Right ventricle myocardium superior (tissue), 1 donor: ENCODE data around the gene ZMYND8. TPM values are rescaled to one million over a fixed set of nuclear protein-coding genes. Genes with fewer than 3 reads are reported as not detected.
"Not testable (repeated sequence)": the region's sequence is repeated elsewhere in the genome, so short reads cannot be mapped to it uniquely, and the experiment has no call there.

Source experiments
- ATAC-seq: fragments of 200-7000 bp; cut with Tn5 transposase; one replicate; pipeline ENCODE4 v1.9.1; 2020; ENCODE audit warnings: mild to moderate bottlenecking; ENCODE audit not compliant: poor library complexity
- DNase-seq: peaks from one replicate; pipeline ENCODE4 v3.0.0-alpha.2; 2020
- intact Hi-C: fragments of 100-400 bp; cut with DNase I; formaldehyde crosslinking; loops from one replicate; pipeline ENCODE4 v1.11.2; 2022
- total RNA-seq: library from RNA; stranded (reverse); fragmentation: NEBNext Ultra II Directional; extraction: Animal tissue kit (Norgen Biotek cat#: 25700); gene quantifications from one replicate; pipeline ENCODE4 v1.2.1, GENCODE V29; 2021
- donor health status: DM: no; HTN: yes; CAD: no; lungs with severe emphysema.

ZMYND8 gene
- total RNA-seq, 1 donor from 2014 or later = 37.7 TPM

DNA sequence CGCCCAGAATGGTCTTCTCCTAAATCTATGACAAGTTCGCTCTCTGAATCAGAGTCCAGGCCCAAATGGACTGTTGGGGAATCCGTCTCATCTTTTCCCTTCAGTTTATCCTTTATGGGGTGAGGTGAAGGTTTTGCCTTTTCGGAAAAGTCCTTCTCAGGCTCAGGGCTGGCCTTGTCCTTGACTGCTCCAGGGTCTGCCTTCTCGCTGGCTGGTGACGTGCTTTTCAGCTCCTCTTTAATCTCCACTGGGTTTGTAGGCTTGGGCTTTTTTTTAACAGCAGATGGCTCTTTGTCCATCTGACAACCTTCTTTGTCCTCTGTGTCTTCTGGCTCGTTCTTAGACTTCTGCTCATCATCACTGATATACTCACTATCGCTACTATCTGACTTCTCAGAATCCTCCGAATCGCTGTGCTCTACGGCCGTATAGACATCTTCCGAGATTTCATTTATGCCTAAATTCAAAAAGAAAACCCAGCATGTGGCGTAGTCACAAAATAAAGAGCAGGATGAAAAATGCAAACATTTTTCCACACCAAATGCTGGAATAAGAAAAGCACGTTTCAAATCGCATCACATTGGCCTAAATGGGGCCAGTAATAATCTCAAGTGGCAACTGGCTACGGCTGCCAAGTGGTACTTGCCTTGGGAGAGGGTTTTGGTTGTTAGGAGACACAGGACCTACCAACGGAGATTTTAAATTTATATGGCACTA, 110.3 kb downstream of the ZMYND8 start:
- DNase-seq = no peak
- intact Hi-C loops = no loop called here
- no peak for ATAC-seq

DNA sequence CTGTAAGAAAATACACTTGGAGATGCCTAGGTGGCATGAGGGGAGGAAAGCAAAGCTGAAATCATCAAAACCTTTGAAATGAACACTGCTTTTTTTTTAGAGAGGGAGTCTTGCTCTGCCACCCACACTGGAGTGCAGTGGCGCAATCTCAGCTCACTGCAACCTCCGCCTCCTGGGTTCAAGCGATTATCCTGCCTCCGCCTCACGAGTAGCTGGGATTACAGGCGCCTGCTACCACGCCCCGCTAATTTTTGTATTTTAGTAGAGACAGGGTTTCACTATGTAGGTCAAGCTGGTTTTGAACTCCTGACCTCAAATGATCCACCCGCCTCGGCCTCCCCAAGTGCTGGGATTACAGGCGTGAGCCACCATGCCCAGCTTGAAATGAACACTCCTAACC, 111.3 kb downstream of the ZMYND8 start:
- DNase-seq, intact Hi-C loops, ATAC-seq: not testable (repeated sequence)

DNA sequence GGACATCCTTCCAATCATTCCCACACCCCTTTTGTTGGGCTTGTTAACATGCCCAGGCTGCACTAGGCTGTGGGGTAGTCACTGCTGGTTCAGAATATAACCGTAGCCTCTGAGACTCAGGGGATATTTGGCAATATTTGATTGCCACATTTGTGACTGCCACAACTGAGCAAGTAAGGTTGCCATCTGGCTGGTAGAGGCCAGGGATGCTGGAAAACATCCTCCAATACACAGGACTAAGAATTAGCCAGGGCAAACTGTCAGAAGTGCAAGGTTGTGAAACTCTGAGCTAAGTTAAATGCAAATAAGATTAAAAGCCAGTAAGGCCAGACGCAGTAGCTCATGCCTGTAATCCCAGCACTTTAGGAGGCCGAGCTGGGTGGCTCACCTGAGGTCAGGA, 112.0 kb downstream of the ZMYND8 start:
- ATAC-seq = no peak
- intact Hi-C loops = no loop called here
- DNase-seq = no peak

DNA sequence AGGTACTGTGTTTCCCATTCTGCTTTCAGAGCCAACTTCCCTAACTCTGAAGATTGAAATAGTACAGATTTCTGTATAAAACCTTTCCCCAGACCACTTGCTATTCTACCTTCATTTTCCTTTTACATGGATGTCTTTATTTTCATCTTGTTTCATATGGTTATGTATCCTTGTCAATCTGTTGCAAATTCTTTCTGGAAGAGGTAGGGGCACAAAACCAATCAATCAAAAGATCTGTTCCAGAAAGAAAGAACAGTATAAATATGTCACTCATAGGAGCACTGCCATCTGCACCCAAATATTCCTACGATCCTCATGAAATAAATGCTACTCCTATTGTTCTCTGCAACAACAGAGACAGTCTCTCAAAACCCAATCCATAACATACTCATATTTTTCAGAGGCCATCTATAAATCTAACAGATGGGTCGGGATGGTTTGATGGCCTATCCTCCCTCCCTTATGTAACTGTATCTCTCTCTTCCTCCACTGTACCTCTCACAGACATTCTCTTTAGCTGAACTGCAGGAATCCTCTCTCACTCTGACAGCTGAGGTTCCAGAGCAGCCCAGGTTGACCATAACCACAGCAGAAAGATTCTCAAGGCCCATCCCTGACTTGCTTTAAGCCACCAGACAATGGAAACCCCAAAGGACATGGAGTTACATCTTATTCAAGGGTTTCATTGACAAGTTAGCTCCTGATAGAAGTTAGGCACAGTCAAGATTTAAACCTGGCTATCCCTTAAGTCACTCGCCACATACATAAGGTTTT, 112.8 kb downstream of the ZMYND8 start:
- no peak for DNase-seq
- intact Hi-C loops = no loop called here
- no peak for ATAC-seq

DNA sequence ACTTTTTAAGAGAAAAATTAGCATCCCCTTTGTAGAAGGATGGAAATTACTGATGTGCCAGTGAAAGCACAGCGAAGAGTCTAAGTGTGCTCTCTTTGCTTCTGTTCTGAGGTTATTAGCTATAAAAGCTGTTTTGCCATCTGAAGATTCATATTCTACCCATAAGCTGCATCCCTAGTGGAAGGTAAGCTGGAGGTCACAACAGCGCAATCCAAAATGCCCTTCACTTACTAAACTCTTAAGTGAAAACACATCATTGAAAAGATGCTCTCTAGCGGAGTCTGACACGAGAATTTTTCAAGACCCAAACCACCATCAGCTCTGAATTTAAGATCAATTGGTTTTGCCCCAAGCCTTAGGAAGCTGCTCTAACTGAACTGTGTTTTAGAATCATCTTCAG, 113.5 kb downstream of the ZMYND8 start:
- ATAC-seq = no peak
- no peak for DNase-seq

DNA sequence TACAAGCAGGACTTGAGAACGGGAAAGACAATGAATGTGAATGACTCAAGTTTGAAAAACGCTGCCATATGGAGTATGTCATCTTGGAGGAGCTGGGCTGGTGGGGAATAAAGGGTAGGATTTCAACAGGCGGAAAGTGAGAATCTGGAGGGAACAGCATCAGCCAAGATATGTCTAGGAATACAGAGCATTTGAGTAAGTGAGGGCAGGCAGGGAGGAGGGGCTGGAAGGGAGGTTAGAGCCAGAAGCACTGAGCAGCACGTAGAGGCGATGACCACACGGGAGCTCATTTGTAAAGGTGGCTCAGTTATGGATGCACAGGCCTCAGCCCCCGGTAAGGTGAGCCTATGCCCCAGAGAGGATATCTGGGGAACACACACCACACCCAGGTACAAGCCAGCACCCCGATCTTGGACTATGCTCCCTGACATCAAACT, 115.1 kb downstream of the ZMYND8 start:
- ATAC-seq (peak; percentile 72), DNase-seq (no peak)
- intact Hi-C loops = no loop called here

More for the DNA sequence above, 113.5 kb downstream of the ZMYND8 start:
- intact Hi-C loops = no loop called here

DNA sequence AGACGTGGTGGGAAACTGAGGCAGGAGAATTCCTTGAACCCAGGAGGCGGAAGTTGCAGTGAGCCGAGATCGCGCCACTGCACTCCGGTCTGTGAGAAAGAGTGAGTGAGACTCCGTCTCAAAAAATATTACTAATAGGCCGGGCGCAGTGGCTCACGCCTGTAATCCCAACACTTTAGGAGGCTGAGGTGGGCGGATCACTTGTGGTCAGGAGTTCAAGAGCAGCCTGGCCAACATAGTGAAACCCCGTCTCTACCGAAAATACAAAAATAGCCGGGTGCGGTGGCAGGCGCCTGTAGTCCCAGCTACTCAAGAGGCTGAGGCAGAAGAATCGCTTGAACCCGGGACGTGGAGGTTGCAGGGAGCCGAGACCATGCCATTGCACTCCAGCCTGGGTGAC, 116.4 kb downstream of the ZMYND8 start:
- intact Hi-C loops, DNase-seq, ATAC-seq: not testable (repeated sequence)

DNA sequence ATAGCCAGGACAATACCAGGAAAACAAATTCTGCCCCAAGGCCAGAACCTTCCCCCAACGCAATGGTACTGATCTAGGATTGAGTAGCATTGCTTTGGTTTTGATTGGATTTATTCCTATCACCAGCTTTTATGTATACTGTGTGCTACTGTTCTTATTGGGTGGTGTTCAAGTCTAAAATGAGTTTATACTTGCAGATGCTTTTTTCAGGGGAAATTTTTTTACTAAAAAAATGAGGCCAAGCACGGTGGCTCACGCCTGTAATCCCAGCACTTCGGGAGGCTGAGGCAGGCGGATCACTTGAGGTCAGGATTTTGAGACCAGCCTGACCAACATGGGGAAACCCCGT, 116.8 kb downstream of the ZMYND8 start:
- ATAC-seq = no peak
- DNase-seq = no peak
- intact Hi-C loops = no loop called here

DNA sequence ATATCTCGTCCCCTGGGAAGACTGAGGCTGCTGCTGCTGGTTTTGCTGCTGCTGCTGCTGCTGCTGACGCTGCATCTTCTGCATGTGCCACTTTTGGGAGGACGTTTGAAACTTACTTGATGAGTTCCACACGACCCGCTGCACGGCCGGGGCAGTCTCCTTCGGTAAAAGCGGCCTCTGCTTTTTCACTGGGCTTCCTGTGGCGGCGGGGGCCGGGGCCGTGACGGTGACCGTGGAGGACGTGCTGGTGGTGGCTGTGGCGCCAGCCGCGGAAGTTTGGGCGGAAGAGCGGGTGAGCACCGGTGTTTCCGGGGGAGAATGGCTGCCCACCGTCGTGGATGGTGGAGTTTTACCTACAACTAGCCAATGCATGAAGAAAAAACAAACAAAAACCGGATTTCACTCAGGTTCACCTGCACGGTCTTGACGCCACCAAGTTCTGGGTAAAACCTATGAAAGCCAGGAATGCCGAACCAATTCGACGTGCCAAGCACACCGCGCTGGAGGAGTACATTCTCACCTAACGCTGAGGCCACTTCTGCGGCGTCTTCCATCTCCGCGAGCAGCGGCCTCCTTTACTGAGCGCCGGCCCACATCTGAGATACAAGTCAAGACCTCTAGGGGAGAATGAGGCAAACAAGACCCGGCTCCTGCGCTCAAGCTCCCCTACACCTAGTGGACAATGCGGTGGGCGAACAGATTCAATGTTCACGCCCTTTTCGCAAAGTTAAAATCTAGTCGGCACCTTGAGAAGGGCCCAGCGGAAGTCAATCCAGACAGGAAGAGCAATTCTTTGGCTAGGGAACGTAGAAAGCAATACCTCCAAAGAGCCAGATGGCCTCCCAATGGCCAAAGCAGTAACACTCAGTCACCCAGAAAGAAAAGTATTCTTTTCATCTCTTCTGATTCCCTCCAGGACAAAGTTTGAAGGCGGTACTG, 117.5 kb downstream of the ZMYND8 start:
- ATAC-seq (no peak), DNase-seq (no peak)
- intact Hi-C loops = no loop called here

DNA sequence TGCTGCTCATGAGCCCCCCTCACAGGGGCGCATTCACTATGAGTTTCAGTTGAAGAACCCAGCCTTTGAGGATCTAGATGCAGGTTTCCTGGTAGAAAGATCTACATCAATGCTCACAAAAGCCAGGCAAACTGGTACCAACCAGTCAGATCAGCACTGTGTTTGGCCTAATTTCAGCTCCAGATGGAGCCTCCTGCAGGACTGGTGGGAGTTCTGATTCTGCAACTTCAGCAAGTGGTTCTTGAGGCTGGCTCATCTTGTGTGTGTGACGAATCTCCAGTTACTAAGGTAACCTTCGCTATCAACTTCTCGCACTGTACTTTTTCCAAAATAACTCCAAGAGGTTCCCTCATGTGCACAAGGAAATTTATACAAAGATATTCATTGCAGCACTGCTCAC, 118.8 kb downstream of the ZMYND8 start:
- ATAC-seq (no peak), DNase-seq (no peak)
- intact Hi-C loops = no loop called here

DNA sequence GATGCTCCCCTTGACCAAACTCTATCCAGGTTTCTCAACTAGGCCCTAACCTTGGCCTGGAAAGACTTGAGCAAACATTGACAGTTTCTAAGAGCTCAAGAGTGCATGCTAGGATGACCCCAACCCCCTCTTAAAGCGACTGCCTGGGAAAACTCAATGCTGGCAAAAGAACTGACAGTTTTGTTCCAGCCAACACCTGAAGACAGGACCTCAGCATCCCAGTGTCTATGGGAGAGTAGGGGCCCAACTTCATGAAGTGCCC, 119.9 kb downstream of the ZMYND8 start:
- intact Hi-C loops = no loop called here
- no peak for DNase-seq

DNA sequence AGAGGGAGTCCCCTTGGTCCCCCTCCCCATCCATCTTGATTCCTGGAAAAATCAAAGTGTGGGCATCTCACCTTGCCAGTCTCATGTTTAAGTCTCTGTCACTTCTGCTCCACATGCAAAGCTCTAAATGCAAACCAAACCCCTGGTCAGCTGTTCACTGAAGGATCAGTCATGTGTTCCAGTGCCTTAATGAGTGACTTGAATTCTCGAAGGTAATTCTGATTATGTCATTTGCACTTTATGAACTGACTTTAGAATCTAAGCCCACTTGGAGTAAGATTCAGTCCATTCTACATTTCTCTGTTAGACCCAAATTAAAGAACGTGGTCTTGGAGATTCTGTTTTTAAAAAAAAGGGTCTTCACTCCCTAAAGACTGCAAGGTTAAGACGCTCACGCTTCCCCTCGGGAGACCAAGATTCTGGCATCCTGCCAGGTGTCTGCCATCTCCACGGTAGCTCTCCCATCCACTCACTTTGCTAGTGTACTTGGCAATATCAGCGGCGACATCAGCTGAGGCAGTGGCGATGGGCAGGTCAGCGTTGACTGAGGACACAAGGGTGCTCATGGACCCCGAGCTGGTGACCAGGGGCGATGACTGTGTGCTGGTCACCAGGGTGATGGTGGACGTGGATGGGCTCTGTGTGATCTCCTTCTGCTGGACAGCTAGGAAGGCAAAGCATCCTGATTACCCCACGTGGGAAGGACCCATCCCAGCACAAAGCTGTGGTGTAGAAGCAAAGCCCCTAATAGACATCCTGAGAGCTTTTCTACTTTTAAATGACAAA, 120.5 kb downstream of the ZMYND8 start:
- intact Hi-C loops = no loop called here
- DNase-seq = no peak
- ATAC-seq = no peak

More for the DNA sequence above, 119.9 kb downstream of the ZMYND8 start:
- ATAC-seq = no peak

DNA sequence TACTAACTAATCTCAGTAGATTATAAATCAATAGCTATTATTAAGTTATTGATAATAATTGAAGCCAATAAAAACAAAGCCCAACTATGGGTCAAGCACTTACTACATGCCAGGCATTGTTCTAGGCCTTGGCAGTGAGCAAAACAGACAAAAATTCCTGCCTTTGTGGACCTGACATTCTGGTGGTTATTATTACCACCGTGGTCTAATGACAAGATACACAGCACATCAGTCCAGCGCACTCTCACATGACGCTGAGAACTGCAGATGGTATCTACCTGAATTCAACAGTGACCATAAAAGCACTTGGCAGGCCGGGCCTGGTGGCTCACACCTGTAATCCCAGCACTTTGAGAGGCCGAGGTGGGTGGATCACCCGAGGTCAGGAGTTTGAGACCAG, 121.4 kb downstream of the ZMYND8 start:
- DNase-seq = no peak
- intact Hi-C loops = no loop called here
- ATAC-seq = no peak

DNA sequence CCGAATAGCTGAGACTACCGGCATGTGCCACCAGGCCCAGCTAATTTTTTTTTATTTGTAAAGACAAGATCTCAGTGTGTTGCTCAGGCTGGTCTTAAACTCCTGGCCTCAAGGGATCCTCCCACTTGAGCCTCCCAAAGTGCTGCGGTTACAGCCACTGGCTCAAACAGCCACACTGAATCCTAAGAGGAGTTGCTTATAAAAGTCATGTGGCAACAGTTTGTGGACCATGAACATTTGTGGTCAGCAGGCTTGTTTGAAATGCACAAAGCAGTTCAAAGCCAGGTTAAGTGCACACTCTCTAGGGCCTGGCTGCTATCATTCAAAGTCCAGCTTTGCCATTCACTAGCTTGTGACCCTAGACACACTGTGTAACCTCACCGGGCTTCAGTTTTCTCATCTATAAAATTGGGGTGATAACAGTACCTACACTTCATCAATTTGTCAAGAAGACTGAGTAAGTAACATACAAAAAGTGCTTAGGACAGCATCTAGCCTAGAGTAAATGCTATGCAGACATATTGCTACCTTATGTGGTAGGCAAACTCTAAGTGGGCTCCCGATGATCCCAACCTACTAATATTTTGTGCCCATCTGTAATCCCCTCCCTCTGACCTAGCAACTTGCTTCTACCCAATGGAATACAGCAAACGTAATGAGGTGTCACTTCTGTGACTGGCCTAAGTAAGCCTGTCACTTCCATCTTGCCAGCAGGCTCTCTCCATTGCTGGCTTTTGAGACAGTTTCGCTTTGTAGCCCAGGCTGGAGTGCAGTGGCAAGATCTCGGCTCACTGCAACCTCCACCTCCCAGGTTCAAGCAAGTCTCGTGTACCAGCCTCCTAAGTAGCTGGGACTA, 122.9 kb downstream of the ZMYND8 start:
- no peak for DNase-seq
- intact Hi-C loops = no loop called here
- no peak for ATAC-seq

DNA sequence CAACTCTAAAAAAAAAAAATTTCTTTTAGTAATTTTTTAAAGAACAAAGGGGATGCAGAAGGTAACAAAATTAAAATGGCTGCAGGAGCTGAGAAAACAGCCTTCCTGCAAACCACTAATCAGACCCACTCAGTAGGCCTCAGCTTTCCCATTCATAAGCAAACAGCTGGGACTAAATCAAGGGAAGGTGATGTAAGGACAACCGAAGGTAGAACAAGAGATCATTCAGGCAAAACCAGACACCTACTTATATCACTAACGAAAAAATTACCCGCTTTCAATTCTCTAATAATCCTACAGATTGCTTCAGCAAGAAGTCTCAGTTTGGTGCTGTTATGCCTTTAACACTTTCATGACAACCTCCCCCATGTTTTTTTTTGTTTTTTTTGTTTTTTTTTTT, 124.0 kb downstream of the ZMYND8 start:
- ATAC-seq = no peak
- intact Hi-C loops = no loop called here
- DNase-seq = no peak

DNA sequence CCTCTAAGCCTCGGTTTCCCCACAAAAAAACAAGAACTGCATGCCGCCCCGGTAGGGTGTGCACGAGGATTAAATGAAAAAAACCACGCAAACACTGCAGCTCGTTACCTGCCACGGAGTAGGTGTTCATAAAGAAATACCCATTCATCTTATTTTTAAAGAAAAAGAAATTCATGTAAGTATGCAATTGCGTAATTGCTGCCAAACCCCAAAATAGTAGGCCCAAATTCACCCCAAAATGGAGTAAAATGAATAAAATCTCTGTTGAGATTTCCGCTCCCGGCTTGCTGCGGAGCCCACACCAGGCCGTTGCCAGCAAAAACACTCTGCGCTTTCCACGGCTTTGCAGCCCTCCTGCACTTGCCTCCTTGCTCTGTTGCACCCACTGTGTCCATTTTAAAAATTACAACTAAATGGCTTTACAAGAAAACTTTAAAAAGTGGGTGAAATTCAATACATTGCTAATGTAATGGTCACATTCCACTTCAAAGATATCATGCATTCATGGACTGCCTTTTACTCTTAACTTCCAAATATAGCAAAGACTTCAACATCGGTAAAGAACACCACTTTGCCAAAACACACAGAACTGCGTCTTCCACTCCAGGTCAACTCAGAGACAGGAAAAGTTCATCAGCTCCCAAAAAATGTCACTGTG, 125.0 kb downstream of the ZMYND8 start:
- no peak for ATAC-seq
- DNase-seq = no peak
- intact Hi-C loops = no loop called here

DNA sequence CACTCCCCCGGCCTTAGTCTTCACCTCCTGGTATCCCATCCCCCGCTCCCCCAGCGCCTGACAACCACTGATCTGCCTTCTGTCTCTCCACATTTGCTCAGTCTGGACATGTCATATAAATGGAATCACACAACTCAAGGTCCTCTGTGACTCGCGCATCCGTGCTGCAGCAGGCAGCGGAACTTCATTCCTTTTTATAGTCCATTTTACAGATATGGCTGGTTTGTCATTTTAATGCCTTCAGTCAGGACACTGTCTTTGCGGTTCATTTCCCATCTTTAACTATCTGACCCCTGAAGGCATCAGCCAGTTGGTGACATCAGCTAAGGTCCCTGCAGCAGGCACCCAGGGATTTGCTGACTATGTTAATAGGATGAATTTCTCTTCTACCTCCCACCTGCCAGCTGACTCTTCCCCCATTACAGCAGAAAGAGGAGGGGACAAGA, 125.7 kb downstream of the ZMYND8 start:
- ATAC-seq = no peak
- intact Hi-C loops = no loop called here
- DNase-seq = no peak
